ENCODE data around the gene C12orf50.
"Not testable (repeated sequence)": the region's sequence is repeated elsewhere in the genome, so short reads cannot be mapped to it uniquely, and the experiment has no call there.

Gene C12orf50

GRCh38 chr12:87988534-87988933 is 40.7 kb downstream of the C12orf50 start:
- DNase-seq (ENCODE audit: low read depth in 2 of 2) = no peak

- no peak for DNase-seq (ENCODE audit: low read depth in 2 of 2)
These were observed 44.0 kb downstream of the C12orf50 start for GRCh38 chr12:87985069-87985675.

- peak; percentile 13 to 20 for DNase-seq (ENCODE audit: low read depth in 2 of 2)
These were observed 47.0 kb downstream of the C12orf50 start for GRCh38 chr12:87982208-87982607.

- no peak for DNase-seq (ENCODE audit: low read depth in 2 of 2)
These were observed 47.7 kb downstream of the C12orf50 start for GRCh38 chr12:87981495-87981894.

GRCh38 chr12:87975879-87976278 is 53.3 kb downstream of the C12orf50 start:
- DNase-seq (ENCODE audit: low read depth in 2 of 2) = no peak

- no peak for DNase-seq (ENCODE audit: low read depth in 2 of 2)
These were observed 61.3 kb downstream of the C12orf50 start for GRCh38 chr12:87967871-87968270.

- no peak for DNase-seq (ENCODE audit: low read depth in 2 of 2)
These were observed 68.6 kb downstream of the C12orf50 start for GRCh38 chr12:87960566-87960965.

- not testable (repeated sequence) for DNase-seq (ENCODE audit: low read depth in 2 of 2)
These were observed 75.2 kb downstream of the C12orf50 start for GRCh38 chr12:87954028-87954427.

- peak; percentile 24 to 26 for DNase-seq (ENCODE audit: low read depth in 2 of 2)
These were observed 75.8 kb downstream of the C12orf50 start for GRCh38 chr12:87953256-87953860.

- no peak for DNase-seq (ENCODE audit: low read depth in 2 of 2)
These were observed 76.4 kb downstream of the C12orf50 start for GRCh38 chr12:87952850-87953249.

- DNase-seq (ENCODE audit: low read depth in 2 of 2) = no peak
These were observed 77.0 kb downstream of the C12orf50 start for GRCh38 chr12:87952223-87952622.

GRCh38 chr12:87943762-87944161 is 85.4 kb downstream of the C12orf50 start:
- DNase-seq (ENCODE audit: low read depth in 2 of 2) = no peak

GRCh38 chr12:87943023-87943422 is 86.2 kb downstream of the C12orf50 start:
- DNase-seq (ENCODE audit: low read depth in 2 of 2) = no peak

GRCh38 chr12:87939182-87939581 is 90.0 kb downstream of the C12orf50 start:
- no peak for DNase-seq (ENCODE audit: low read depth in 2 of 2)

- no peak for DNase-seq (ENCODE audit: low read depth in 2 of 2)
These were observed 94.0 kb downstream of the C12orf50 start for GRCh38 chr12:87935216-87935615.

GRCh38 chr12:87933991-87934390 is 95.2 kb downstream of the C12orf50 start:
- DNase-seq (ENCODE audit: low read depth in 2 of 2) = no peak

GRCh38 chr12:87931812-87932211 is 97.4 kb downstream of the C12orf50 start:
- peak; percentile 38 to 50 for DNase-seq (ENCODE audit: low read depth in 2 of 2)

- no peak for DNase-seq (ENCODE audit: low read depth in 2 of 2)
These were observed 98.6 kb downstream of the C12orf50 start for GRCh38 chr12:87930627-87931026.
